Measurements from ENCODE around the gene TRHDE.

DNA sequence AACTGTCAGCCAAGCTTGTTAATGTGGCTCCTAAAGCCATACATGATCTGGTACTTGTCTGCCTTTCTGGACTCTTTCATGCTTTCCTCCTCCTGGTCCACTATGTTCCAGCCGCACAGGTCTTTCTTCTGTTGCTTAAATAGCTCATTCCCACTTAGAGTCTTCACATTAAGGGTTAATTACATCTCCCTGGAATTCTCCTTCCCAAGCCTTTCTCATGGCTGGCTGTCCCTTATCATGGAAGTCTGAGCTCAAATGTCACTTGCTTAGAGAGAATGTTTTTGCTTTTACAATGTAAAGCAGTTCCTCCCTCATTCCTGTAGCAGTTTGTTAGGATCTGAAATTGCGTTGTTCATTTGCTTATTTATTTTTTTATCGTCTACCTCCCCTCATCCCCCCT, 199.6 kb downstream of the TRHDE start:
- TF ChIP-seq, protein P1, sequence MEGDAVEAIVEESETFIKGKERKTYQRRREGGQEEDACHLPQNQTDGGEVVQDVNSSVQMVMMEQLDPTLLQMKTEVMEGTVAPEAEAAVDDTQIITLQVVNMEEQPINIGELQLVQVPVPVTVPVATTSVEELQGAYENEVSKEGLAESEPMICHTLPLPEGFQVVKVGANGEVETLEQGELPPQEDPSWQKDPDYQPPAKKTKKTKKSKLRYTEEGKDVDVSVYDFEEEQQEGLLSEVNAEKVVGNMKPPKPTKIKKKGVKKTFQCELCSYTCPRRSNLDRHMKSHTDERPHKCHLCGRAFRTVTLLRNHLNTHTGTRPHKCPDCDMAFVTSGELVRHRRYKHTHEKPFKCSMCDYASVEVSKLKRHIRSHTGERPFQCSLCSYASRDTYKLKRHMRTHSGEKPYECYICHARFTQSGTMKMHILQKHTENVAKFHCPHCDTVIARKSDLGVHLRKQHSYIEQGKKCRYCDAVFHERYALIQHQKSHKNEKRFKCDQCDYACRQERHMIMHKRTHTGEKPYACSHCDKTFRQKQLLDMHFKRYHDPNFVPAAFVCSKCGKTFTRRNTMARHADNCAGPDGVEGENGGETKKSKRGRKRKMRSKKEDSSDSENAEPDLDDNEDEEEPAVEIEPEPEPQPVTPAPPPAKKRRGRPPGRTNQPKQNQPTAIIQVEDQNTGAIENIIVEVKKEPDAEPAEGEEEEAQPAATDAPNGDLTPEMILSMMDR (conservative IDR thresholded peaks at IDR 0.05; ENCODE audit: low read depth, low read length), result no peak
- no peak for TF ChIP-seq EZH2 (IDR thresholded peaks at IDR 0.05; ENCODE audit: borderline replicate concordance, low read depth, low read length, poor library complexity, severe bottlenecking)
